T-helper 2 cell treated with Interferon-gamma antibody and Interleukin-4, amounts not matched to agents 5 μg/mL and 100 μg/mL, for 36 hours (primary cell): ENCODE results near the gene SIGLEC6.

Experiments
- DNase-seq: peaks from one replicate; pipeline ENCODE4 v3.0.0; 2021; ENCODE audit warnings: low spot score
- H3K27ac Mint-ChIP-seq: one replicate; pipeline ENCODE4 v1.8.0; 2021; ENCODE audit warnings: mild to moderate bottlenecking, mixed read lengths
- H3K27me3 Mint-ChIP-seq: one replicate; pipeline ENCODE4 v1.8.0; 2021; ENCODE audit warnings: low read depth, mixed read lengths
- H3K36me3 Mint-ChIP-seq: one replicate; pipeline ENCODE4 v1.8.0; 2021; ENCODE audit warnings: low read depth, mixed read lengths
- H3K4me1 Mint-ChIP-seq: one replicate; pipeline ENCODE4 v1.8.0; 2021; ENCODE audit warnings: low read depth, mixed read lengths
- H3K4me3 Mint-ChIP-seq: one replicate; pipeline ENCODE4 v1.8.0; 2022; ENCODE audit warnings: mild to moderate bottlenecking, moderate library complexity, mixed read lengths
- H3K9me3 Mint-ChIP-seq: one replicate; pipeline ENCODE4 v1.8.0; 2021; ENCODE audit warnings: mixed read lengths

The SIGLEC6 gene

DNA sequence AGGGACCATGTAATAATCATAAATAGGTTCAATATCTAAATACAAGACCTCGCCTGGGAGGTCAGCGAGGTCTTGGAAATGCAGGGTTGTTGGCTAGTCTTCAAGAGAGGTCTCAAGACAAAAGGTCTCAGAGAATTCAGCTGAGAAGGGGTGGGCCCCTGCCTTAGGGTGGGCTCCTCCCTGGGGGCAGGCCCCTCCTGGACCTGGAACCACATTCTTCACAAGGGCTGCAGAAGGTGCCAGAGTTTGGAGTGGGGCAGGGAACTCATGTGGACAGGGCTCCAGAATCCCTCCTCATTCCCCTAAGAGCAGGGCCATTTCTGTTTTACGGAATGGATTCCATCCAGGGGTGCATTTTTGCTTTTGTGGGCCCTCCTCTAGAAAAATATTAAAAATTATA lies 43.0 kb downstream of the SIGLEC6 start:
- no peak overlapping the region for H3K27ac Mint-ChIP-seq
- H3K9me3 Mint-ChIP-seq: peaks cover 14% of the 10 kb centered on the region
- H3K4me3 Mint-ChIP-seq: no peak overlapping the region
- DNase-seq: no peak
- no peaks in the 10 kb centered on the region for H3K27me3 Mint-ChIP-seq
- peaks cover 12% of the 10 kb centered on the region for H3K36me3 Mint-ChIP-seq
- H3K4me1 Mint-ChIP-seq: peaks cover 12% of the 10 kb centered on the region

DNA sequence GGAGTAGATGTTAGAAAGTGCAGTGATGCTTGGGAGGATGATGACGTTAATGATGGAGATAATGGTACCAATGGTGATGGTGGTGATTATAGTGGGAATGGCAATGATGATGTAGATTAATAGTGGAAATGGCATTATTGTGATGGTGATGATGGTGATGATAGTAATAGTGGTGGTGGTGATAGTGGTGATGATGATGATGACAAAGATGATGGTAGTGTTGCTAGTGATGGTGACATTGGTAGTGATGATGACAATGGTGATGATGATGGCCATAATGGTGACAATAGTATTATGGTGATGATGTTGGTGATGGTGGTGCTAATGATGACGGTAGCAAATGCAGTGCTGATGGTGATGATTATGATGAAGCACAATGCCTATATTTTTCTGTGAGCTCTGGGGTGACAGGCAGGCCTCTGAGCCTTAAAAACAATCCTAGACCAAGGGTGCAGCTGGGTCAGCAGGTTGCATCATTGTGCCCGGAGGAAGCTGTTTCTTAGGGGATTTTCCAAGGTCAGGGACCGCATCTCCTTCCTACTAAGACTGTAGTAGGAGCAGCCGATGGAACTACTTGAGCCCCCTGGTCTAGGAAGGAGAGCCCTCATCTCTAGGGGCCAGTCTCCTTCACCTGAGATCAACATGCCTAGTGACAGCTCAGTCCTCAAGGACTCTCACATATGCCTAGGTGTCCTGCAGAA lies 45.4 kb downstream of the SIGLEC6 start:
- Mint-ChIP-seq H3K9me3 (peaks cover 8% of the 10 kb centered on the region), H3K4me1 (peaks cover 5% of the 10 kb centered on the region), H3K27ac (no peak overlapping the region), H3K36me3 (peaks cover under 1% of the 10 kb centered on the region), H3K4me3 (no peak overlapping the region), H3K27me3 (no peaks in the 10 kb centered on the region)
- no peak for DNase-seq

GRCh38 chr19:51480590-51480989 lies 50.9 kb downstream of the SIGLEC6 start:
- Mint-ChIP-seq H3K27ac (no peak overlapping the region), H3K4me3 (no peak overlapping the region), H3K27me3 (no peaks in the 10 kb centered on the region), H3K36me3 (no peaks in the 10 kb centered on the region), H3K4me1 (peaks cover 7% of the 10 kb centered on the region), H3K9me3 (no peaks in the 10 kb centered on the region)
- no peak for DNase-seq

- Mint-ChIP-seq H3K36me3 (no peaks in the 10 kb centered on the region), H3K9me3 (no peaks in the 10 kb centered on the region), H3K4me3 (no peak overlapping the region), H3K4me1 (peaks cover 7% of the 10 kb centered on the region), H3K27ac (no peak overlapping the region), H3K27me3 (no peaks in the 10 kb centered on the region)
- peak; percentile 58 for DNase-seq
Observed at GRCh38 chr19:51479531-51480331, 51.7 kb downstream of the SIGLEC6 start.

GRCh38 chr19:51478381-51479234 lies 52.9 kb downstream of the SIGLEC6 start, which contains the start of gene CEACAM18:
TSS of gene CEACAM18 (plus strand) at chr19:51478539.
- Mint-ChIP-seq H3K4me1 (peaks cover 7% of the 10 kb centered on the region), H3K27ac (no peak within 1 kb of the TSS), H3K36me3 (no peaks in the 10 kb centered on the region), H3K27me3 (no peaks in the 10 kb centered on the region), H3K9me3 (no peaks in the 10 kb centered on the region), H3K4me3 (no peak within 1 kb of the TSS)
- no peak for DNase-seq

DNA sequence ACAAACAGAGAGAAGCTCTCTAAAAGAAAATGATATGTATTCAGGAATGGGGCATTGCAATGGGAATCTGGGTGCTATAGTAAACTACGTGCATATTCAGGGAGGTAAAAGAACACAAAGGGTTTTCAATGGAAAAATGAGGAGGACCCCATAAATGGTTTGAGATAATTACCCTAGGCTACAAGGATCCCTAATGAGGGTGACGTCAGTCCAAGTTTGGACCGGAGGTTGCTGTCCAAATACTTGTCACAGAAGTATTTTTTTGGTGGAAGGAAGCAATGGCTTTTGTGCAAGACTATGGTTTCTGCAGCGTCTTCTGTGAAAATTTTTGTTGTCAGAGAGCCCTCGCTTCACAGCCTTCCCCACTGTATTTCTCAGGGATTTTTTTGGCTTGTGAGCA lies 54.1 kb downstream of the SIGLEC6 start:
- no peak for DNase-seq
- Mint-ChIP-seq H3K4me3 (no peak overlapping the region), H3K36me3 (no peaks in the 10 kb centered on the region), H3K9me3 (no peaks in the 10 kb centered on the region), H3K27ac (no peak overlapping the region), H3K27me3 (no peaks in the 10 kb centered on the region), H3K4me1 (peaks cover 14% of the 10 kb centered on the region)

DNA sequence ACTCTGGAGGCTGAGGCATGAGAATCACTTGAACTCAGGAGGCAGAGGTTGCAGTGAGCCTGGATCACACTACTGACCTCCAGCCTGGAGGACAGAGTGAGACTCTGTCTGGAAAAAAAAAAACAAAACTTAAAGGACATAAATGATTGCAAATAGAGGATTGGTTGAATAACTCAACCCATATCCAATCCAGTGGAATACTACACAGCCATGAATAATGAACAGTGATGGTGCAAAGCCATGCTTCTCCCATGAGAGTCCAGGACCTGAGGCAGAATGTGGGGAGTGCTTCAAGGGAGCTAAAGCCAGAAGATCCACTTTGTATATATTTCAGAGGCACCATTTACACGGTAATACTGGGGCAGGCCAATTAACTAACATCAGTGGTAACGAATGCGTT lies 55.3 kb downstream of the SIGLEC6 start:
- Mint-ChIP-seq H3K27ac (no peak overlapping the region), H3K4me1 (peaks cover 16% of the 10 kb centered on the region), H3K4me3 (no peak overlapping the region), H3K9me3 (no peaks in the 10 kb centered on the region), H3K36me3 (no peaks in the 10 kb centered on the region), H3K27me3 (no peaks in the 10 kb centered on the region)
- no peak for DNase-seq

DNA sequence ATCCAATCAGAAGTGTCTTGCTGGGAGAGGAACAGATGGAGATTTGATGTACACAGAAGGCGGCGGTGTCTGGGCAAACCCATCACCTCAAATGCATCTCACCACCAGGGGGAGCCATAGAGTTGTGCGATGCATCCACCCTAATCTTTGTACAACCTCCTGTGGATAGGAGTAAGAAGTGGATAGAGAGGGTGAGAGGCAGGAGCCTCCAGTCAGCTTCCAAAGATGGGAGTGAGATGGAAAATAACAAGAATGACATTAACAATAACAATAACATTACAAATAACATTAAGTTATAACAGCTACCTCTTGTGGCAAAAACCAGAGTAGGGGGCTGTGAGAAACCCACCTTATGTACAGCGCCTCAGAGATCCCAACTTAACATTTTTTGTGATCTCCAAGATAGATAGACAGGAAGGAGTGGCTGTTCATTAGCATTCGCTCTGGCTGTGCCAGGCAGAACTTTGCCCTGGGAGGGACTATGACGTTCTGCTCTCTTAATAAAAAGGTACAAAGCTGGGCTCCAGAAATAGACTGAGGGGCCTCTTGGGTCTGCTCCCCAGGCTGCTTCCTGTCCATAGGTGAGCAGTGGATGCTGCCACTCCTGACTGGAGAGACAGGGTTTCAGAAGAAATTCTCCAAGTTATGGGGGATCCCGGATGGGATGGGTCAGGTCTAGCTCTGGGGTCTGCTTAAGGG lies 58.3 kb downstream of the SIGLEC6 start:
- Mint-ChIP-seq H3K27ac (no peak overlapping the region), H3K4me1 (peaks cover 23% of the 10 kb centered on the region), H3K9me3 (no peaks in the 10 kb centered on the region), H3K27me3 (no peaks in the 10 kb centered on the region), H3K36me3 (no peaks in the 10 kb centered on the region), H3K4me3 (no peak overlapping the region)
- peak; percentile 72 for DNase-seq

- Mint-ChIP-seq H3K9me3 (no peaks in the 10 kb centered on the region), H3K36me3 (no peaks in the 10 kb centered on the region), H3K4me1 (peaks cover 29% of the 10 kb centered on the region), H3K27ac (no peak overlapping the region), H3K27me3 (no peaks in the 10 kb centered on the region), H3K4me3 (no peak overlapping the region)
- DNase-seq: no peak
Observed at GRCh38 chr19:51472607-51473006, 58.9 kb downstream of the SIGLEC6 start.

DNA sequence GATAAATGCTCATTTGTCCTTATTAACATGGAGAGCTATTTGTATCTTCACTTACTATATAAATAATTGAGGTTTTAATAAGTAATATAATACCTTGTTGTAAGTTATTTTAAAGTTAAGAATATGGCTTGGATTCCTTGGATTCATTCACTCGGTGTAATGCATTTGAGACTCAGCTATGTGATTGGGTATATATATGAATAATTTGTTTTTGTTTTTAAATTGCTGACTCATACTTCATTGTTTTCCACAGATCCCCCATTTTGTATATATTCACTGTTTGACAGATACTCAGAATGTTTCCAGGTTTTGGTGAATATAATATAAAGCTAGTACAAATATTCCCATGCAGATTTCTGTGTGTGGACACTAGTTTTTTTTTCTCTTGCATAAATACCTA lies 59.9 kb downstream of the SIGLEC6 start:
- no peaks in the 10 kb centered on the region for H3K27me3 Mint-ChIP-seq

DNA sequence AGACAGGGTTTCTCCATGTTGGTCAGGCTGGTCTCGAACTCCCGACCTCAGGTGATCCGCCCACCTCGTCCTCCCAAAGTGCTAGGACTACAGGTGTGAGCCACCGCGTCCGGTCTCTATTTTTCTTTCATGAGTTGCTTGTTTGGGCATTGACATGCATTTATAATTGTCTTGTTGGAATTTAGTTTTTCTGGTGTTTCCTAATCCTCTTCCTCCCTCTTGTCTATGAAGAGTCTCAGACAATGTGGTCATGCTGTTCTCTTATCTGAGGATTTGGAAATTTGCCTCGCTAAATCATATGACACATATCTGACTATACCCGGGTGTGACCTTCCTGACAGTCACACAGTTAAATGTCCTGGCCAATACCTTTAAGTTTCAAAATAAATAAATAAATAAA lies 60.5 kb downstream of the SIGLEC6 start:
- Mint-ChIP-seq H3K36me3 (no peaks in the 10 kb centered on the region), H3K27ac (no peak overlapping the region), H3K27me3 (no peaks in the 10 kb centered on the region), H3K4me1 (peaks cover 43% of the 10 kb centered on the region), H3K9me3 (no peaks in the 10 kb centered on the region), H3K4me3 (no peak overlapping the region)
- no peak for DNase-seq

More for the DNA sequence above, 59.9 kb downstream of the SIGLEC6 start:
- Mint-ChIP-seq H3K36me3 (no peaks in the 10 kb centered on the region), H3K4me1 (peaks cover 39% of the 10 kb centered on the region), H3K9me3 (no peaks in the 10 kb centered on the region), H3K4me3 (no peak overlapping the region), H3K27ac (no peak overlapping the region)
- no peak for DNase-seq

- Mint-ChIP-seq H3K27ac (no peak overlapping the region), H3K36me3 (no peaks in the 10 kb centered on the region), H3K4me3 (no peak overlapping the region), H3K4me1 (peaks cover 48% of the 10 kb centered on the region), H3K27me3 (no peaks in the 10 kb centered on the region), H3K9me3 (no peaks in the 10 kb centered on the region)
- no peak for DNase-seq
Observed at GRCh38 chr19:51469629-51470028, 61.8 kb downstream of the SIGLEC6 start.

DNA sequence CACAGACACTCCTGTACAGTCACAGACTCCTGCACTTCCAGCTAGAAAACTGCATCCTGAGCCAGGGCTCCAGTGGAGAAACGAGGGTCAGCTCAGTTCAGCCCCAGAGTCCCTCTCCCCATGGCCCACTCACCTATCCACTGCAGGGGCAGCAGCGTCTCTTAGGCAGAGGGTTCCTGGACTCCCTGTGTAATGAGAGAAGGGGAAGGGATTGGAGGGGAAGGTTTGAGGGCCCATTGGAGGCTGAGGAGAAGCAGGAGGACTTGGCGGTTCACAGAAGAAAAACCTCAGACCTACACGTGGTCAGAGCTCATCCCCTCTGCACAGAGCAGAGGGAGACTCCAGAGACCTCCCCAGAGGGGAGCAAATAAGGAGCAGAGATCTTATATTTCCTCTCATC lies 62.3 kb downstream of the SIGLEC6 start:
- H3K27ac Mint-ChIP-seq: peak overlapping the region; percentile 12
- H3K9me3 Mint-ChIP-seq: no peaks in the 10 kb centered on the region
- H3K4me3 Mint-ChIP-seq: peak overlapping the region; percentile 60
- no peaks in the 10 kb centered on the region for H3K27me3 Mint-ChIP-seq
- no peak for DNase-seq
- H3K36me3 Mint-ChIP-seq: no peaks in the 10 kb centered on the region
- H3K4me1 Mint-ChIP-seq: peaks cover 51% of the 10 kb centered on the region
